A673 (cell line): Measurements from ENCODE around the gene SLC16A7.

Source experiments
- CTCF ChIP-seq: fragments of 300-800, 200-600 bp; sonication (generic); conservative IDR thresholded peaks from 2 replicates; pipeline ENCODE4 v1.5.1; 2017; ENCODE audit warnings: low read depth, mild to moderate bottlenecking, antibody characterized with exemption, low read length, moderate library complexity, mixed read lengths
- EZH2 ChIP-seq: fragments of 200-600 bp; sonication (generic); IDR thresholded peaks from 2 replicates; pipeline ENCODE4 v1.6.1; 2017; ENCODE audit warnings: borderline replicate concordance, low read depth, mild to moderate bottlenecking, mixed read lengths, antibody characterized with exemption, low read length; ENCODE audit not compliant: poor library complexity, severe bottlenecking

GRCh38 chr12:59664495-59664894 lies 68.7 kb downstream of the SLC16A7 start:
- TF ChIP-seq CTCF (no peak), EZH2 (no peak)
